ENCODE measurements around the gene KCNQ5. TPM values are rescaled to one million over a fixed set of nuclear protein-coding genes. Genes with fewer than 3 reads are reported as not detected.

The KCNQ5 gene
- polyA plus RNA-seq, 1 donor (not counting 4 experiments of a cell fraction or from before 2014, with no cell fraction given): 3.4 TPM

DNA sequence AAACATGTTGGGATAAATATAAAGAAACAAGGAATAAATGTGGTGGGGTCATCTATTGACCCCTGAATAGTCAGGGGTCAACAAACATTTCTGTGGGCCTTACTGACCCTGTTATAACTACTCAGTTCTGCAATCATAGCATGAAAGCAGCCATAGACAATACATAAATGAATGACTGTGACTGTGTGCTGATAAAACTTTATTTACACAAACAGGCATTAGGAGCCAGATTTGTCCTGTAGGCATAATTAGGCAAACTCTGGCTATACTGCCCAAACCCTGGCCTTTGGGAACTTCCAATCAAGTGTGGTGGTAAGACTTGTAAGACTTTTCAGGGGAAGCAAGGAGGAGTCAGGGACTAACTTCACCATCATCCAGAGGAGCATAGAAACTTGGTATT is 380.7 kb downstream of the KCNQ5 start:
- no peak overlapping the region for H3K27ac ChIP-seq (ENCODE audit: control insufficient read depth, insufficient read depth, low read length)
- no peak overlapping the region for H3K9ac ChIP-seq (ENCODE audit: control insufficient read depth, extremely low read depth, insufficient read depth, low read length)
- dilution Hi-C loops (cut with MboI; ENCODE audit: extremely low pct_ligation_motif_present, low sequenced_read_pairs): no loop called here
- H3K9me1 ChIP-seq (ENCODE audit: control insufficient read depth, extremely low read depth, insufficient read depth, low read length): no peaks in the 10 kb centered on the region
- H3K4me1 ChIP-seq (ENCODE audit: control insufficient read depth, extremely low read depth, insufficient read depth, low read length): no peaks in the 10 kb centered on the region
- no peaks in the 10 kb centered on the region for H3K36me3 ChIP-seq (ENCODE audit: control insufficient read depth in 2 of 2, extremely low read depth in 1 of 2, insufficient read depth in 2 of 2, low read length in 2 of 2)
- H3K9me3 ChIP-seq (ENCODE audit: control insufficient read depth, low read depth, low read length): no peaks in the 10 kb centered on the region
- H2AFZ ChIP-seq (ENCODE audit: control insufficient read depth, low read length): no peak overlapping the region
- no peak for TF ChIP-seq EZH2 (IDR thresholded peaks at IDR 0.05; ENCODE audit: low read length)
- TF ChIP-seq, protein P1, sequence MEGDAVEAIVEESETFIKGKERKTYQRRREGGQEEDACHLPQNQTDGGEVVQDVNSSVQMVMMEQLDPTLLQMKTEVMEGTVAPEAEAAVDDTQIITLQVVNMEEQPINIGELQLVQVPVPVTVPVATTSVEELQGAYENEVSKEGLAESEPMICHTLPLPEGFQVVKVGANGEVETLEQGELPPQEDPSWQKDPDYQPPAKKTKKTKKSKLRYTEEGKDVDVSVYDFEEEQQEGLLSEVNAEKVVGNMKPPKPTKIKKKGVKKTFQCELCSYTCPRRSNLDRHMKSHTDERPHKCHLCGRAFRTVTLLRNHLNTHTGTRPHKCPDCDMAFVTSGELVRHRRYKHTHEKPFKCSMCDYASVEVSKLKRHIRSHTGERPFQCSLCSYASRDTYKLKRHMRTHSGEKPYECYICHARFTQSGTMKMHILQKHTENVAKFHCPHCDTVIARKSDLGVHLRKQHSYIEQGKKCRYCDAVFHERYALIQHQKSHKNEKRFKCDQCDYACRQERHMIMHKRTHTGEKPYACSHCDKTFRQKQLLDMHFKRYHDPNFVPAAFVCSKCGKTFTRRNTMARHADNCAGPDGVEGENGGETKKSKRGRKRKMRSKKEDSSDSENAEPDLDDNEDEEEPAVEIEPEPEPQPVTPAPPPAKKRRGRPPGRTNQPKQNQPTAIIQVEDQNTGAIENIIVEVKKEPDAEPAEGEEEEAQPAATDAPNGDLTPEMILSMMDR (optimal IDR thresholded peaks at IDR 0.05 in 1 of 3, IDR thresholded peaks at IDR 0.05 in 1 of 3, conservative IDR thresholded peaks at IDR 0.05 in 1 of 3; ENCODE audit: extremely low read depth in 1 of 3, insufficient read depth in 2 of 3, low read length in 3 of 3): no peak
- no peaks in the 10 kb centered on the region for H4K20me1 ChIP-seq (ENCODE audit: control insufficient read depth, extremely low read depth, insufficient read depth, low read length)
- H3K4me3 ChIP-seq (ENCODE audit: control insufficient read depth in 2 of 3, extremely low read depth in 1 of 3, insufficient read depth in 2 of 3, low read depth in 1 of 3, low read length in 3 of 3): no peak overlapping the region
- FAIRE-seq (no peak), DNase-seq (ENCODE audit: low read depth, low spot score) (no peak)
- no peaks in the 10 kb centered on the region for H3K27me3 ChIP-seq (ENCODE audit: control insufficient read depth, extremely low read depth, insufficient read depth, low read length)
- H3K4me2 ChIP-seq (ENCODE audit: control insufficient read depth, extremely low read depth, insufficient read depth, low read depth, low read length): no peak overlapping the region
- H3K79me2 ChIP-seq (ENCODE audit: control insufficient read depth, insufficient read depth, low read length): no peaks in the 10 kb centered on the region

- Histone ChIP-seq H3K4me1 (ENCODE audit: control insufficient read depth, extremely low read depth, insufficient read depth, low read length) (no peaks in the 10 kb centered on the region), H3K4me3 (ENCODE audit: control insufficient read depth in 2 of 3, extremely low read depth in 1 of 3, insufficient read depth in 2 of 3, low read depth in 1 of 3, low read length in 3 of 3) (no peak overlapping the region), H3K36me3 (ENCODE audit: control insufficient read depth in 2 of 2, extremely low read depth in 1 of 2, insufficient read depth in 2 of 2, low read length in 2 of 2) (no peaks in the 10 kb centered on the region), H4K20me1 (ENCODE audit: control insufficient read depth, extremely low read depth, insufficient read depth, low read length) (no peaks in the 10 kb centered on the region), H3K9me1 (ENCODE audit: control insufficient read depth, extremely low read depth, insufficient read depth, low read length) (no peaks in the 10 kb centered on the region), H3K27ac (ENCODE audit: control insufficient read depth, insufficient read depth, low read length) (no peak overlapping the region), H3K9me3 (ENCODE audit: control insufficient read depth, low read depth, low read length) (no peaks in the 10 kb centered on the region), H2AFZ (ENCODE audit: control insufficient read depth, low read length) (no peak overlapping the region), H3K27me3 (ENCODE audit: control insufficient read depth, extremely low read depth, insufficient read depth, low read length) (no peaks in the 10 kb centered on the region), H3K9ac (ENCODE audit: control insufficient read depth, extremely low read depth, insufficient read depth, low read length) (no peak overlapping the region), H3K4me2 (ENCODE audit: control insufficient read depth, extremely low read depth, insufficient read depth, low read depth, low read length) (no peak overlapping the region), H3K79me2 (ENCODE audit: control insufficient read depth, insufficient read depth, low read length) (no peaks in the 10 kb centered on the region)
- FAIRE-seq (no peak), DNase-seq (ENCODE audit: low read depth, low spot score) (no peak)
- dilution Hi-C loops (cut with MboI; ENCODE audit: extremely low pct_ligation_motif_present, low sequenced_read_pairs): no loop called here
- no peak for TF ChIP-seq EZH2 (IDR thresholded peaks at IDR 0.05; ENCODE audit: low read length)
- TF ChIP-seq, protein P1 (optimal IDR thresholded peaks at IDR 0.05 in 1 of 3, IDR thresholded peaks at IDR 0.05 in 1 of 3, conservative IDR thresholded peaks at IDR 0.05 in 1 of 3; ENCODE audit: extremely low read depth in 1 of 3, insufficient read depth in 2 of 3, low read length in 3 of 3): no peak
Measured at GRCh38 chr6:73003302-73003701, 381.4 kb downstream of the KCNQ5 start.

Measured in keratinocyte (primary cell).